DMS153 treated with DMSO at 0.1 percent for 48 hours (cell line): ENCODE results near the gene MAPK11.
"Not testable (repeated sequence)": the region's sequence is repeated elsewhere in the genome, so short reads cannot be mapped to it uniquely, and the experiment has no call there.

Experiments used
- DNase-seq: peaks from one replicate; lab custom pipeline; 2025; ENCODE audit not compliant: unreplicated experiment; lab: John Stamatoyannopoulos, UW

MAPK11 gene

GRCh38 chr22:50278956-50279619, 8.9 kb upstream of the MAPK11 start:
- DNase-seq, result no peak

GRCh38 chr22:50278461-50278860, 8.3 kb upstream of the MAPK11 start:
- DNase-seq, result no peak

DNA sequence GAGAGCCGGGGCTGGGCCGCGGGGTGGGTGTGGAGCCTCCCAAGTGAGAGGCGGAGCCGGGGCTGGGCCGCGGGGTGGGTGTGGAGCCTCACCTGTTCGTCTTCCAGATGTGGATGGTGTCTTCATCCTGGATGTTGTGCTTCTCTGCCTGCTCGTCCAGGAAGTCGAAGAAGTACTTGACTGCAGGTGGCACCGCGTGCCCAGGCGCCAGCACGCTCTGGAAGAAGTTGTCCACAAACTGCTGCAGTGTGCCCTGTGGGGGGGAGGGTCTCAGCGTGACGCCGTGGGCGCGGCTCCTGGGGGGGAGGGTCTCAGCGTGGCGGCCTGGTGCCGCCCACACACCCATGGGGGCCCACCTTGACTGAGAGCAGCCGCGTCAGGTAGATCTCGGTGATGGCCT, 7.6 kb upstream of the MAPK11 start:
- no peak for DNase-seq

- no peak for DNase-seq
These were observed 6.0 kb upstream of the MAPK11 start for GRCh38 chr22:50276143-50276542.

DNA sequence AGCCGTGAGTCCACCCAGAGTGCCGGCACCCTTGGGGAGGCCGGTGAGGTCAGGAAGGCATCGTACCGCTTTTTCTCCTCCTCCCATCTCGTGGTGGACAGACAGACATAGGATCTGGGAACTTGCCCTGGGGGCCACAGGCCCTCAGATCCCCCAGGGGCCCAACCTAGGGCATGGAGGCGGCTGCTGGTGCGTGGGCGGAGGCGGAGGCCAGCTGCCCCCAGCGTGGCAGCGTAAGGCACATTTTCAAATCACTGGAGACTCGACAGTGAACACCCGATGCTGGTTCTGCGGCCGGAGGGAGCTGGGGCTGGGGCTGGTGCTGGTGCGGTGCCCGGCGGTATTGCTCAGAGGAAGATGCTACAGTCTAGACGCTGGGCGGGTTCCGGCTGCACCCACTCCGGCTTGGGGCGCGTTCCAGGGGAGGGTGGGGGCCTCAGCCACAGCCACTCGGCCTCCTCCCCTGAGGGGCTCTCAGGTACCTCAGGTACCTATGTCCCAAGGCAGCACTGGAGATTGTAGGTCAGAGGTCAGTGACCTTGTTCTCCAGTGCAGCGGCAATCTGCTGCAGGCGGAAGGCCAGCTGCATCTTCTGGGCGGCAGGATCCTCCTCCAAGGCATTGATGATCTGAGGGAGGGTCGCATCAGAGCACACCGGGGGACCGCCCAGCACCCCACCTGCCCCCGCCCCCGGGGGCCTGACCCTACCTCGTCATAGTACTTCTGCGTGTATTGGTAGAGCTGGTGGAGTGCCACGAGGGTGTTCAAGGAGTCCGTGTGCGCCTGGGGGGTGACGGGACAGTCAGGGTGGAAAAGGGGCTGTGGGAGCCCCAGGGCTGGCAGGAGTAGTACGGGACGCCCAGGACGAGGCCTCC, 5.2 kb upstream of the MAPK11 start:
- DNase-seq, result no peak

GRCh38 chr22:50274771-50275170, 4.6 kb upstream of the MAPK11 start:
- DNase-seq, result no peak

DNA sequence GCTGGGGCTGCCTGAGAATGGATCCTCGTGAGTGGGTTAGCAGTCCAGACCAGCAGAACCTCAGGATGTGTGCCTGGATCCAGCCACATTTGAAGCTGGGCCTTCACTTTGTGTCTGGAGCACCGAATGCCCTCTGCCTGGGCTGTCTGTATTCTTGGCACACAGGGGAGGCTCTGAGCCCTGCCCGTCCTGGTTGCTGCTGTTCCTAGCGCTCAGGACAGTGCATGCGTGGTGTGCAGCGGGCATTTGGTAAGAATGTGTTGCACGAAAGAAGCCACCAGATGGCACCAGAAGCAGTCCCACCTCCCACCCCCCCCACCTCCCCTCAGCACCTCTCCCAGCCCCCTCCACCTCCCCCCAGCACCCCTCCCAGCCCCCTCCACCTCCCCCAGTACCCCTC, 4.1 kb upstream of the MAPK11 start:
- DNase-seq, result peak; percentile 30

DNA sequence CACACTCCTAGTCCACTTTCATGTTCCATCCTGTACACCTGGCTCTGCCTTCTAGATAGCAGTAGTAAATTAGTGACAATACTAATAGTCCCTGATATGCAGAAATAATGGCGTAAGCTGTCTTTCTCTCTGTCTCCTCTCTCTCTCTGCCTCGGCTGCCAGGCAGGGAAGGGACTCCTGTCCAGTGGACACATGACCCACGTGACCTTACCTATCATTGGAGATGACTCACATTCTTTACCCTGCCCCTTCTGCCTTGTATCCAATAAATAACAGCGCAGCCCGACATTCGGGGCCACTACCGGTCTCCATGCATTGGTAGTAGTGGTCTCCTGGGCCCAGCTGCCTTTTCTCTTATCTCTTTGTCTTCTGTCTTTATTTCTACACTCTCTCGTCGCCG, 3.6 kb upstream of the MAPK11 start:
- DNase-seq, result not testable (repeated sequence)

GRCh38 chr22:50273352-50273751, 3.2 kb upstream of the MAPK11 start:
- DNase-seq, result not testable (repeated sequence)

DNA sequence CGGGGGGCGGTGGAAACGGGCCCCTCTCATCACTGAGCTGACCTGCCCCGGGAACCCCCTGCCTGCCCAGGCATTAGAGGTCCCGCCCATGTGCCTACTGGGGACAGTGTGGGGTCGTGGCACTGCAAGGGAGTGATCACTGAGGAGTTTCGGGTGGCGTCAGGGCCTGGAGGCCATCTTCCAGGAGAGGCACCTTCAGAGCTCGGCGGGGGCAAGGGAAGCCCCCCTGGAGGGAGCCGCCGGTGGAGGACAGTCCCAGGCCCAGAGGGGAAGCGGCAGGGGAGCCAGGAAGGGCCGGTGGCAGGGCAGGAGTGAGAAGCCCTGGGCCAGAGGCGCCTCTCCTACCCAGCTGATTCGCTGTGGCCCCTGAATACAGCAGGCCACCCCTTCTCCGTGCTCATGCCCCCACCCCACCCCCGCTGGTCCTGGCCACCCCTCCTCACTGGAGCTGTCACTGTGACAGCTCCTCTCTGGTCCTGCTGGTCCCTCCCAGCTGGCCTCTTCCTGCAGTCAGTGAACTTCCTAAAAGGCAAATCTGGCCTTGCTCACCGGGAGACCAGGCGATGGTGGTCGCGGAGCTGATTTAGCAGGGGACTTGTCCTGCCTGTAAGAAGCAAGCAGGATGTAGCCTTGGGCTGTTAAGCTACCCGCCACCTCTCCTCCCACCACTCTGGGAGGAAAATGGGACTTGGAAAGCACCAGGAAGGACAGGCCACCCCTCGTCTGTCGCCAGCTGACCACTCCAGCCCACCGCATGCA, 2.0 kb upstream of the MAPK11 start:
- no peak for DNase-seq

DNA sequence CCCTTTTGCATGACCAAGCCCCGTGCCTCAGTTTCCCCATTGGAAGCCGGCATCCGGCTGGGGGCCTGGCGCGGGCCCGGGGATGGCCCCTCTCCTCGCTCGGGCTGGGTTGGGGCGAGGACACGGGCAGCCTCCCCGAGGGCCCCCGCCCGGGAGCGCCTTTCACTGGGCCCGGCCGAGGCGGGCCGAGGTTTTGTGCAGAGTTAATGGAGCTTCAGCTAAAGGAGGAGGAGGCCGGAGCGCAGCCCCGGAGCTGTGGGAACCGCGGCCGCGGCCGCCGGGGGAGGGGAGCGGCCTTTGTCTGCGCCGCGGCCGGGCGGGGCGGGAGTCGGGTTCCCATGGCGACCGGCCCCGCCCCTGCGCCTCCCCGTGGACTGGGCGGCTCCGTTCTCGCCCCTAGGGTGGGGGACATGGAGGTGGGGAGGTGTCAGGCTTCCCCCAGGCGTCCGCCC, 1.4 kb upstream of the MAPK11 start:
- peak; percentile 46 for DNase-seq

DNA sequence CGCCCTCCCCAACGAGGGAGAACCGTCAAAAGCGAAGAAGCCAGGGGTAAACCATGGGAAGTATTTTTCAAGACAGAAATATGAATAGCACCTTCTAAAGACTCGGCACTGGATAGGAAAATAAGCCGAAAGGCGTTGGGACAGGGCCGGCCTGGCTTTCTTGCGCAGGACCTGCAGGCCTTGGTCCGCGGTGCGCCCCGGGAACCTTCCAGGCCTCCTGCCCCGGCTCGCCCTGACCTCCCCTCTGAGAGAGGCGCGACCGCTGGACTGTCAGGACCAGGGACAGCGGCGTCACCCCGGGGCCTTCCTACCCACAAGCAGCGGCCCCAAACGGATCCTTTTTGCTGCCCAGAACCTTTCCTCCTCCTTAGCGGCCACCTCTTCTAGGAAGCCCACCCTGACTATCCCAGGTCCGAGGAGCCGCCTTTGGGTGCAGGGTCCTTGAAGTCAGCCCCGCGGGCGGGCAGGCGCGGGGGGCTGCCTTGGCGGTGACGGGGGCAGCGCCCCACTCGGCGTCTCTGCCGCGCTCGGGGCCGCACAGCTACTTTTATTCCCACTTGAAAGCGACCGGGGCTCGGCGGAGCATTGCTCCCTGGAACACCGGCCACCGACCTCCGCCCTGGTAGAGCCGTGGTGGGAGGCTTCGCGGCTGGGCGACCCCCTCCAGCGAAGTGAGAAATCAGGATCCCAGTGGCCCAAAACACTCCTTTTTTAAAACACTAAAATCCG, 650 bp upstream of the MAPK11 start:
- no peak for DNase-seq

DNA sequence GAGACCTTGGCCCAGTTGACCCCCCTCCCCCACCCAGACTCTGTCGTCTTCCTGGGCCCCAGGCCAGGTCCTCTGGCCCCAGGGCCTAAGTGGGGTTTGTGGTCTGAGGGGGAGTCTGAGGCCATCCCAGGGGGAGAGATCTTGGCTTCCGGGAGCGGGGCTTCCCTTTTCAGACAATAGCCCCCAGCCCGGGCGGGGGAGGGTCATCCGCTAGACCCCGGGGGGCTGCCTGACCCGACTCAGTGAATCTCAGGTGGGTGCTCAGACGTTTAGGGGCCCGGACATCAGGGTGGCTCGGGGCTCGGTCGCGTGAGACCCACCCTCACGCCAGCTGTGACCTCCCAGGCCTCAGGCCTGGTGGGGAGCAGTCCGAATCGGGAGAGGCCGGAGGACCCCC, 609 bp downstream of the MAPK11 start:
- no peak for DNase-seq

GRCh38 chr22:50268655-50269113, 1.5 kb downstream of the MAPK11 start:
- no peak for DNase-seq

GRCh38 chr22:50267591-50268390, 2.4 kb downstream of the MAPK11 start:
- DNase-seq, result no peak

DNA sequence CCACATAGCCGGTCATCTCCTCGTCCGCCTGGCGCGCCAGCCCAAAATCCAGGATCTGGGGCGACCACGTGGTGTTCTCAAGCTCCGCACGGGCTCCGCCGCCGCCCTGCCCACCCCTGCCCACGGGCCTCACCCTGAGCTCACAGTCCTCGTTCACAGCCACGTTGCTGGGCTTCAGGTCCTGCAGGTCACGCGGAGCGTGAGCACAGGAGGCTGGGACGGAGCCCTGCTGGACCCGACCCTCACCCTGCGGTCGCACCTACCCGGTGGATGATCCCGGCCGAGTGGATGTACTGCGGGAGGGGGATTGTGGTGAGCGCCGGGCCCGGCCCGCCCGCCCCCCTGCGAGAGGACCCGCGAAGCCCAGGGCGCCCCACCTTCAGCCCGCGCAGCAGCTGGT, 3.2 kb downstream of the MAPK11 start:
- DNase-seq, result no peak

- no peak for DNase-seq
These were observed 5.1 kb downstream of the MAPK11 start for GRCh38 chr22:50264946-50265669.

- DNase-seq, result no peak
These were observed 6.0 kb downstream of the MAPK11 start for GRCh38 chr22:50264104-50264745.
